IMR-90 (cell line): Measurements from ENCODE around the gene MYEF2. TPM values are rescaled to one million over a fixed set of nuclear protein-coding genes. Genes with fewer than 3 reads are reported as not detected.

Experiments used
- ATAC-seq: fragments of 200-7000 bp; cut with Tn5 transposase; 2 replicates; pipeline ENCODE4 v1.9.1; 2020; ENCODE audit warnings: low read depth, mild to moderate bottlenecking, moderate library complexity
- BruUV-seq: library from RNA; stranded (reverse); fragments of 400-500 nt; replicated peaks from 2 replicates; lab custom pipeline; 2021; lab: Mats Ljungman, UMichigan
- CTCF ChIA-PET: fragments of 300-600 bp; formaldehyde crosslinking; extraction: SDS; loops from one replicate; lab custom pipeline; 2021; ENCODE audit warnings: antibody characterized with exemption; lab: Yijun Ruan, JAX
- POLR2A ChIA-PET: fragments of 300-600 bp; sonication (Branson Sonifier 250); formaldehyde crosslinking; loops from one replicate; lab custom pipeline; 2022; ENCODE audit warnings: antibody characterized with exemption; ENCODE audit not compliant: unreplicated experiment; lab: Charles Lee
- DNase-seq: peaks from one replicate; pipeline ENCODE4 v3.0.0; 2013
- H2AFZ ChIP-seq: replicated peaks from 2 replicates; pipeline ENCODE3; 2013; ENCODE audit warnings: low read length, mild to moderate bottlenecking; ENCODE audit not compliant: poor library complexity
- H2AK5ac ChIP-seq: 2 replicates; pipeline ENCODE4 v1.6.1; 2013; ENCODE audit warnings: low read depth, low read length, inconsistent platforms
- H2AK9ac ChIP-seq: replicated peaks from 2 replicates; pipeline ENCODE3; 2013; ENCODE audit warnings: mild to moderate bottlenecking, low read depth, low read length, moderate library complexity; ENCODE audit not compliant: poor library complexity
- H2BK120ac ChIP-seq: 2 replicates; pipeline ENCODE4 v1.6.1; 2013; ENCODE audit warnings: low read depth, low read length, inconsistent platforms
- H2BK15ac ChIP-seq: 3 replicates; pipeline ENCODE4 v1.6.1; 2013; ENCODE audit warnings: low read depth, low read length, inconsistent platforms
- H2BK20ac ChIP-seq: 2 replicates; pipeline ENCODE4 v1.6.1; 2013; ENCODE audit warnings: low read depth, mild to moderate bottlenecking, inconsistent platforms, low read length, moderate library complexity
- H2BK5ac ChIP-seq: 2 replicates; pipeline ENCODE4 v1.6.1; 2013; ENCODE audit warnings: mild to moderate bottlenecking, low read depth, low read length, inconsistent platforms; ENCODE audit not compliant: poor library complexity, severe bottlenecking
- H3K14ac ChIP-seq: replicated peaks from 2 replicates; pipeline ENCODE4 v1.6.1; 2013; ENCODE audit warnings: low read depth, low read length, inconsistent platforms
- H3K18ac ChIP-seq: 2 replicates; pipeline ENCODE4 v1.6.1; 2013; ENCODE audit warnings: low read depth, low read length, control low read depth
- H3K23ac ChIP-seq: 2 replicates; pipeline ENCODE4 v1.6.1; 2013; ENCODE audit warnings: low read depth, low read length, inconsistent platforms
- H3K27ac ChIP-seq: 2 replicates; pipeline ENCODE4 v1.5.1; 2013; ENCODE audit warnings: mild to moderate bottlenecking, control low read depth, low read length; ENCODE audit not compliant: insufficient read depth
- H3K27me3 ChIP-seq: 2 replicates; pipeline ENCODE4 v1.6.1; 2013; ENCODE audit warnings: low read length; ENCODE audit not compliant: control insufficient read depth, insufficient read depth
- H3K36me3 ChIP-seq: 2 replicates; pipeline ENCODE4 v1.6.1; 2013; ENCODE audit warnings: low read length, mixed read lengths; ENCODE audit not compliant: control insufficient read depth, insufficient read depth
- H3K4ac ChIP-seq: 2 replicates; pipeline ENCODE4 v1.6.1; 2013; ENCODE audit warnings: low read depth, low read length, inconsistent platforms
- H3K4me1 ChIP-seq: 2 replicates; pipeline ENCODE4 v1.6.1; 2013; ENCODE audit warnings: low read length, mixed read lengths; ENCODE audit not compliant: control insufficient read depth, insufficient read depth
- H3K4me2 ChIP-seq: 2 replicates; pipeline ENCODE4 v1.6.1; 2013; ENCODE audit warnings: low read depth, mild to moderate bottlenecking, control low read depth, low read length, moderate library complexity
- H3K4me3 ChIP-seq: 2 replicates; pipeline ENCODE4 v1.5.1; 2013; ENCODE audit warnings: low read depth, mild to moderate bottlenecking, control low read depth, low read length, moderate library complexity; ENCODE audit not compliant: insufficient read depth
- H3K56ac ChIP-seq: 2 replicates; pipeline ENCODE4 v1.6.1; 2013; ENCODE audit warnings: low read length, inconsistent platforms; ENCODE audit not compliant: insufficient read depth; ENCODE audit errors: extremely low read depth
- H3K79me1 ChIP-seq, 2 experiments: 2 replicates each; pipeline ENCODE4 v1.6.1; 2013; ENCODE audit warnings: low read length in 2 of 2, inconsistent platforms in 1 of 2, low read depth in 1 of 2
- H3K9ac ChIP-seq: 2 replicates; pipeline ENCODE4 v1.6.1; 2013; ENCODE audit warnings: low read depth, low read length, control low read depth
- H3K9me1 ChIP-seq: 2 replicates; pipeline ENCODE4 v1.6.1; 2013; ENCODE audit warnings: low read length, inconsistent platforms; ENCODE audit not compliant: insufficient read depth
- H3K9me3 ChIP-seq: 2 replicates; pipeline ENCODE4 v1.6.1; 2013; ENCODE audit warnings: low read length; ENCODE audit not compliant: control insufficient read depth, insufficient read depth
- H4K20me1 ChIP-seq: 2 replicates; pipeline ENCODE4 v1.6.1; 2013; ENCODE audit warnings: low read length, inconsistent platforms; ENCODE audit not compliant: insufficient read depth
- H4K5ac ChIP-seq: 2 replicates; pipeline ENCODE4 v1.6.1; 2013; ENCODE audit warnings: mild to moderate bottlenecking, low read depth, low read length, control low read depth
- H4K8ac ChIP-seq, 2 experiments: 2 replicates each; pipeline ENCODE4 v1.6.1; 2013; ENCODE audit warnings: low read depth in 2 of 2, low read length in 2 of 2, control low read depth in 1 of 2, inconsistent platforms in 1 of 2
- H4K91ac ChIP-seq: 2 replicates; pipeline ENCODE4 v1.6.1; 2013; ENCODE audit warnings: low read depth, low read length, inconsistent platforms; ENCODE audit not compliant: insufficient read depth
- BHLHE40 ChIP-seq: fragments of 150-350 bp; IDR thresholded peaks from 2 replicates; pipeline ENCODE4 v1.6.1; 2016; ENCODE audit warnings: mild to moderate bottlenecking, low read depth, low read length
- CEBPB ChIP-seq: IDR thresholded peaks from 2 replicates; pipeline ENCODE4 v1.6.1; 2012; ENCODE audit warnings: low read depth, low read length, improper control_type of control experiment
- CHD1 ChIP-seq: IDR thresholded peaks from 2 replicates; pipeline ENCODE4 v1.6.1; 2012; ENCODE audit warnings: low read depth, low read length, improper control_type of control experiment
- FOS ChIP-seq: fragments of 150-350 bp; IDR thresholded peaks from 2 replicates; pipeline ENCODE4 v1.6.1; 2016; ENCODE audit warnings: low read depth, low read length
- MAZ ChIP-seq: IDR thresholded peaks from 2 replicates; pipeline ENCODE4 v1.6.1; 2012; ENCODE audit warnings: low read depth, mild to moderate bottlenecking, low read length, improper control_type of control experiment, moderate library complexity, borderline replicate concordance
- MXI1 ChIP-seq: IDR thresholded peaks from 2 replicates; pipeline ENCODE4 v1.6.1; 2012; ENCODE audit warnings: low read depth, mild to moderate bottlenecking, low read length, moderate library complexity, borderline replicate concordance
- NFE2L2 ChIP-seq: fragments of 150-350 bp; IDR thresholded peaks from 2 replicates; pipeline ENCODE4 v1.6.1; 2016; ENCODE audit warnings: low read depth, mild to moderate bottlenecking, low read length
- POLR2A ChIP-seq: IDR thresholded peaks from 2 replicates; pipeline ENCODE4 v1.6.1; 2012; ENCODE audit warnings: mild to moderate bottlenecking, low read depth, low read length
- RAD21 ChIP-seq: IDR thresholded peaks from 2 replicates; pipeline ENCODE4 v1.6.1; 2012; ENCODE audit warnings: low read length, improper control_type of control experiment
- RCOR1 ChIP-seq: IDR thresholded peaks from 2 replicates; pipeline ENCODE4 v1.6.1; 2012; ENCODE audit warnings: mild to moderate bottlenecking, low read length, improper control_type of control experiment; ENCODE audit not compliant: insufficient replicate concordance
- RFX5 ChIP-seq: IDR thresholded peaks from 2 replicates; pipeline ENCODE4 v1.8.0; 2012; ENCODE audit warnings: low read depth, mild to moderate bottlenecking, low read length, moderate library complexity
- SMC3 ChIP-seq: fragments of 150-350 bp; IDR thresholded peaks from 2 replicates; pipeline ENCODE4 v1.6.1; 2016; ENCODE audit warnings: low read depth, mild to moderate bottlenecking, antibody characterized with exemption, low read length, moderate library complexity
- WGBS, 2 experiments: methylation state at CpG; one replicate each; pipeline versions ENCODE4 v1.1.5 to v1.1.7; 2013; ENCODE audit warnings: missing lambda C conversion rate in 2 of 2; ENCODE audit not compliant: insufficient read length in 1 of 2; ENCODE audit errors: extremely low coverage in 2 of 2; 5-methylcytosine and 5-hydroxymethylcytosine counted together
- dilution Hi-C: fragments of 300-500 bp; cut with HindIII; formaldehyde crosslinking; loops from one replicate; pipeline ENCODE4 v1.14.3; 2018; ENCODE audit warnings: low sequenced_read_pairs; ENCODE audit not compliant: unreplicated experiment
- in situ Hi-C: fragments of 300-500 bp; cut with MboI; formaldehyde crosslinking; loops from 3 replicates; pipeline ENCODE4 v1.14.3; 2019; ENCODE audit warnings: low sequenced_read_pairs, inconsistent platforms, mixed read lengths
- intact Hi-C: fragments of 100-400 bp; cut with micrococcal nuclease; formaldehyde crosslinking; loops from 2 replicates; pipeline ENCODE4 v1.10.0; 2022
- polyA plus RNA-seq, 3 experiments: library from polyadenylated mRNA; depleted of rRNA; stranded (reverse); fragments of >200 nt; gene quantifications; 2 replicates each; pipeline ENCODE4 v1.2.3, GENCODE V29; 2012; ENCODE audit warnings: low replicate concordance in 1 of 3
- total RNA-seq: library from RNA; depleted of rRNA; stranded (reverse); fragments of >200 nt; gene quantifications from 2 replicates; pipeline ENCODE4 v1.2.3, GENCODE V29; 2012
- TF ChIP-seq, protein P1 (sequence below): fragments of 150-350 bp; IDR thresholded peaks from 2 replicates; pipeline ENCODE4 v1.6.1; 2017; ENCODE audit warnings: mild to moderate bottlenecking, antibody characterized with exemption, low read length, low read depth

Gene MYEF2
- total and polyA plus RNA-seq, 2 of the 4 experiments (the other 2 are of a cell fraction), result 4.5 to 5.8 TPM

DNA sequence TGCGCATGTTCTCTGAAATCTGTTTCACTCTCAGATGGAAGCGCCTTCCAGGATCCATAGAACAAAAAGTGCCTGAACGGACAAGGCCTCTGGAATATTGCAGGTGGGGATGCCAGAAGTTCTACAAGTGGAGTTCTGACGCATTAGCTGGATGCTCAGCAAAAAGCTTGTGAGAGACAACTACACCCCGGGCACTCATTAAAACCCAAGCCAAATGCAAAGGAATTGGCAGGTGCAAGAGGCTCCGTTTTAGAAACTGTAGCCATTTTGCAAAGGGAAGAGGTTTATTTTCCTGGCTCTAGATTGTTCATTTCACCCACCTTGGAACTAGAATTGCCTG, 92.5 kb downstream of the MYEF2 start:
- no peak overlapping the region for H3K23ac ChIP-seq
- H2BK5ac ChIP-seq, result no peak overlapping the region

More for the DNA sequence above, 92.5 kb downstream of the MYEF2 start:
- H2BK120ac ChIP-seq, result no peak overlapping the region
- H4K5ac ChIP-seq, result no peak overlapping the region
- H3K4ac ChIP-seq, result no peak overlapping the region
- no peak overlapping the region for H3K14ac ChIP-seq
- H3K4me2 ChIP-seq, result no peak overlapping the region
- H2AK5ac ChIP-seq, result no peak overlapping the region
- no peak overlapping the region for H3K9ac ChIP-seq
- dilution Hi-C loops, result no loop called here
- no peaks in the 10 kb centered on the region for H3K79me1 ChIP-seq
- CTCF ChIA-PET, result interaction anchor here (0.6 to 1.3 kb wide), 3 partner anchors 20 to 149 kb away, joined by 3 read pairs; no protein-coding TSS in a partner anchor
- no peak overlapping the region for H2AK9ac ChIP-seq
- 71% methylated on average over 1 of the region's 6 CpGs; no CpG with 5 or more reads in 1 of the 2 experiments for WGBS, 2 experiments
- no peak for TF ChIP-seq SMC3
- no peak for TF ChIP-seq RCOR1
- TF ChIP-seq MXI1, result no peak
- no peak for TF ChIP-seq NFE2L2
- TF ChIP-seq FOS, result no peak
- no peak for TF ChIP-seq MAZ
- TF ChIP-seq, protein P1, sequence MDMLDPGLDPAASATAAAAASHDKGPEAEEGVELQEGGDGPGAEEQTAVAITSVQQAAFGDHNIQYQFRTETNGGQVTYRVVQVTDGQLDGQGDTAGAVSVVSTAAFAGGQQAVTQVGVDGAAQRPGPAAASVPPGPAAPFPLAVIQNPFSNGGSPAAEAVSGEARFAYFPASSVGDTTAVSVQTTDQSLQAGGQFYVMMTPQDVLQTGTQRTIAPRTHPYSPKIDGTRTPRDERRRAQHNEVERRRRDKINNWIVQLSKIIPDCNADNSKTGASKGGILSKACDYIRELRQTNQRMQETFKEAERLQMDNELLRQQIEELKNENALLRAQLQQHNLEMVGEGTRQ, result no peak
- TF ChIP-seq RAD21, result no peak
- TF ChIP-seq CEBPB, result no peak
- TF ChIP-seq RFX5, result no peak
- TF ChIP-seq BHLHE40, result no peak
- no peak for TF ChIP-seq POLR2A
- no peak for TF ChIP-seq CHD1
- H3K18ac ChIP-seq, result no peak overlapping the region
- H3K27ac ChIP-seq, result no peak overlapping the region
- intact Hi-C loops, result loop anchor here (2.0 kb wide), 1 partner anchor 889 kb away; no protein-coding TSS in a partner anchor
- H3K4me3 ChIP-seq, result no peak overlapping the region
- no peak for ATAC-seq
- no peak overlapping the region for H2AFZ ChIP-seq
- no peak overlapping the region for H4K8ac ChIP-seq
- no peak for DNase-seq
- no peak overlapping the region for H2BK15ac ChIP-seq
- no peaks in the 10 kb centered on the region for H3K4me1 ChIP-seq
- H4K91ac ChIP-seq, result no peak overlapping the region
- in situ Hi-C loops, result loop anchor here (10.0 kb wide), 1 partner anchor 891 kb away; no protein-coding TSS in a partner anchor
- H3K56ac ChIP-seq, result no peak overlapping the region
- no peaks in the 10 kb centered on the region; the same call in 1 of the 2 replicates for H3K9me1 ChIP-seq
- H3K9me3 ChIP-seq, result no peaks in the 10 kb centered on the region
- no peaks in the 10 kb centered on the region for H4K20me1 ChIP-seq
- H2BK20ac ChIP-seq, result no peak overlapping the region
- no TSS peak for BruUV-seq
- POLR2A ChIA-PET, result interaction anchor here (0.6 kb wide), 1 partner anchor 350 kb away, joined by 8 read pairs; no protein-coding TSS in a partner anchor
- H3K27me3 ChIP-seq, result peaks cover 12% of the 10 kb centered on the region
- no peaks in the 10 kb centered on the region for H3K36me3 ChIP-seq
